ENCODE results near the gene VPS18.

VPS18 gene

DNA sequence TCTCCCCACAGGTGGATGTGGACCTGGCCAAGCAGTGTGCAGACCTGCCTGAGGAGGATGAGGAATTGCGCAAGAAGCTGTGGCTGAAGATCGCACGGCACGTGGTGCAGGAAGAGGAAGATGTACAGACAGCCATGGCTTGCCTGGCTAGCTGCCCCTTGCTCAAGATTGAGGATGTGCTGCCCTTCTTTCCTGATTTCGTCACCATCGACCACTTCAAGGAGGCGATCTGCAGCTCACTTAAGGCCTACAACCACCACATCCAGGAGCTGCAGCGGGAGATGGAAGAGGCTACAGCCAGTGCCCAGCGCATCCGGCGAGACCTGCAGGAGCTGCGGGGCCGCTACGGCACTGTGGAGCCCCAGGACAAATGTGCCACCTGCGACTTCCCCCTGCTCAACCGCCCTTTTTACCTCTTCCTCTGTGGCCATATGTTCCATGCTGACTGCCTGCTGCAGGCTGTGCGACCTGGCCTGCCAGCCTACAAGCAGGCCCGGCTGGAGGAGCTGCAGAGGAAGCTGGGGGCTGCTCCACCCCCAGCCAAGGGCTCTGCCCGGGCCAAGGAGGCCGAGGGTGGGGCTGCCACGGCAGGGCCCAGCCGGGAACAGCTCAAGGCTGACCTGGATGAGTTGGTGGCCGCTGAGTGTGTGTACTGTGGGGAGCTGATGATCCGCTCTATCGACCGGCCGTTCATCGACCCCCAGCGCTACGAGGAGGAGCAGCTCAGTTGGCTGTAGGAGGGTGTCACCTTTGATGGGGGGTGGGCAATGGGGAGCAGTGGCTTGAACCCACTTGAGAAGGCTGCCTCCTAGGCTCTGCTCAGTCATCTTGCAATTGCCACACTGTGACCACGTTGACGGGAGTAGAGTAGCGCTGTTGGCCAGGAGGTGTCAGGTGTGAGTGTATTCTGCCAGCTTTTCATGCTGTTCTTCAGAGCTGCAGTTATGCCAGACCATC, 8.6 kb downstream of the VPS18 start:
- ATAC-seq (ENCODE audit: low read depth), result no peak
- Histone ChIP-seq H3K4me3 (ENCODE audit: severe bottlenecking) (no peak overlapping the region), H3K4me1 (ENCODE audit: insufficient read depth, poor library complexity, severe bottlenecking) (peaks cover 14% of the 10 kb centered on the region), H3K9me3 (ENCODE audit: severe bottlenecking) (no peaks in the 10 kb centered on the region), H3K36me3 (ENCODE audit: low read depth) (peaks cover 28% of the 10 kb centered on the region), H3K27me3 (ENCODE audit: insufficient read depth, poor library complexity, severe bottlenecking) (no peaks in the 10 kb centered on the region), H3K27ac (ENCODE audit: poor library complexity, severe bottlenecking) (peak overlapping the region; percentile 5)
- no peak for TF ChIP-seq CTCF (IDR thresholded peaks at IDR 0.05; ENCODE audit: poor library complexity, severe bottlenecking)
- DNase-seq (ENCODE audit: low spot score), result peak; percentile 73

GRCh38 chr15:40904552-40905201, 10.4 kb downstream of the VPS18 start:
- no peak for TF ChIP-seq CTCF (IDR thresholded peaks at IDR 0.05; ENCODE audit: poor library complexity, severe bottlenecking)
- Histone ChIP-seq H3K4me1 (ENCODE audit: insufficient read depth, poor library complexity, severe bottlenecking) (peaks cover 14% of the 10 kb centered on the region), H3K27me3 (ENCODE audit: insufficient read depth, poor library complexity, severe bottlenecking) (no peaks in the 10 kb centered on the region), H3K27ac (ENCODE audit: poor library complexity, severe bottlenecking) (peak overlapping the region; percentile 86), H3K36me3 (ENCODE audit: low read depth) (peaks cover 28% of the 10 kb centered on the region), H3K4me3 (ENCODE audit: severe bottlenecking) (no peak overlapping the region), H3K9me3 (ENCODE audit: severe bottlenecking) (no peaks in the 10 kb centered on the region)
- ATAC-seq (ENCODE audit: low read depth), result no peak
- DNase-seq (ENCODE audit: low spot score), result no peak

DNA sequence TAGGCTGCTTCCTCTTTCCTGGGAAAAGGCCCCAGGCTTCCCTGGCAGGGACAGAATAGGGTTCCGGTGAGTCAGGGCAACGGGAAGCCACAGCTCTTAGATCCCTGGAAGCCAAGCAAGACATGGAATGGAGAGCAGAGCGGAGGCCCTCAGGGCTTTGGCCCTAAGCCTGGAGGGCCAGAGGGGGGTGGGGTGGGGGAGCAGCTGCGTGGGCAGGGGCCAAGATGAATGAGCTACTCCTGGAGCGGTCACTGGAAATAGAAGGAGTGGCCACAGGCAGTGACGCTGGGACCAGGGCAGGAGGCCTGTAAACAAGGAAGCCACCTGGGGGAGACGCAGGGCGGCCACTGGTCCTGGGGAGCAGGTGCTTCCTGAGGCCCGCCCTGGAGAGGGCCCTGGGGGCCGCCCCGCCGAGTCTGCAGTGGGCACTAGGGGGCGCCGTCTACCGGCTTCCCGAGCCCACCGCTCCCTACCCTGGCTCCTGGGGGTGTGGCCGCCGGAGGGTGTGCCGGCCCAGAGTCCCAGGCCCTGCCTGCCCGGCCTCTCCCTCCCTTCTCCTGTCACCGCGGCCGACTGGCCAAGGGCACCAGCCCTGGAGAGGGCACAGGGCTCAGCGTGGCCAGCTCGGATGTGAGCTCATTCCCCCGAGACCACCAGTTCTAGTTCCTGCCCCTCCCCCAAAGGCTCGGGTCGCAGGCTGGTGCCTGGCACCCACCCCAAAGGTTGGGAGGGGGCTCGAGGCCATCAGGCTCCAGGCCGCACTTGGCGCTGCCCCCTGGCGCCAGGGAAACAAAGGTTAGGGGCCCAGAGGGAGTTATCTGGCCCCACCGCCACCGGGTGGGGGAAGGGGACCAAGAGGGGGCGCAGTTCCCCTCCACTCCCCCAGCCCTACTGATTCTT, 12.1 kb downstream of the VPS18 start:
- peak; percentile 97 for TF ChIP-seq CTCF (IDR thresholded peaks at IDR 0.05; ENCODE audit: poor library complexity, severe bottlenecking)
- Histone ChIP-seq H3K4me3 (ENCODE audit: severe bottlenecking) (peak overlapping the region; percentile 5), H3K4me1 (ENCODE audit: insufficient read depth, poor library complexity, severe bottlenecking) (peaks cover 14% of the 10 kb centered on the region), H3K27me3 (ENCODE audit: insufficient read depth, poor library complexity, severe bottlenecking) (no peaks in the 10 kb centered on the region), H3K9me3 (ENCODE audit: severe bottlenecking) (no peaks in the 10 kb centered on the region), H3K27ac (ENCODE audit: poor library complexity, severe bottlenecking) (peak overlapping the region; percentile 86), H3K36me3 (ENCODE audit: low read depth) (peaks cover 17% of the 10 kb centered on the region)
- ATAC-seq (ENCODE audit: low read depth) (peak; percentile 80), DNase-seq (ENCODE audit: low spot score) (peak; percentile 97)

DNA sequence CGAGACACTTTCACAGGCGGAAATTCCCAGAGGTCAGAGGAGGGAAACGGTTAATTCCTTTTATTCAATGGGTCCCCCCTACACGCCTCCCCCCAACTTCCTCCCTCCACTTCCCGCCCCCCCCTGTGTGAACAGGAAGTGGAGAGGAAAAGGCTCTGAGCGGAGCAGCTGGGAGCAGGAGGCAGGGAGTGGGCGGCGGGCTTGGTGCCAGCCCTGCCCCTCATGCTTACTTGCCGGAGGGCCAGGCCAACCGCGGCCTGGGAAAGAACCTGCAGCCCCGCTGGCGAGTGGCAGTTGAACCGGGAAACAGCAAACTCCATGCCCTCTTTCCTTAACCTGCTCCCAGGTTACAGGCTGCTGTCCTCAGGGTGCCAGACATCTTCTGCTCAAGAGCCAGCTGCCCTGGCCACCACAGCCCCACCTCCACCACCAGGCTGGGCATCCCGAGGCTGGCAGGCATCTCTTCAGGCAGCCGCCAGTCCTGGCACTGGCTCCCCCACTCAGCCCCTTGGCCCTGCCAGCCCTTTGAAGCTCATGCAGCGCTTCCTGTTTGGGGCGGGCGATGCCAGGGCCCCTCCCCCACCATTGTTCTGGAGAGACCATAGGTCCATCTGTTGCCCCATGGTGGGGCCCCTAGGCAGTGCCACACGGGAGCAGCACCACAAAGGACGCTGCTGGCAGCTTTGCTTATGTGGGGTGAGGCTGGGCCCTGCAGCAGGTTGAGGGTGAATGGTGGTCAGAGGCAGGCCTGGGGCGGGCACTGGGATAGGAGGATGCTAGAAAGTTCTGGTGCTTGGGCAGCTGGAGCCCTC, 12.9 kb downstream of the VPS18 start:
- peak overlapping the region; percentile 86 for H3K27ac ChIP-seq (ENCODE audit: poor library complexity, severe bottlenecking)
- ATAC-seq (ENCODE audit: low read depth) (no peak), DNase-seq (ENCODE audit: low spot score) (peak; percentile 76)
- H3K36me3 ChIP-seq (ENCODE audit: low read depth), result peaks cover 16% of the 10 kb centered on the region
- H3K4me1 ChIP-seq (ENCODE audit: insufficient read depth, poor library complexity, severe bottlenecking), result peaks cover 14% of the 10 kb centered on the region
- H3K9me3 ChIP-seq (ENCODE audit: severe bottlenecking), result no peaks in the 10 kb centered on the region
- no peak overlapping the region for H3K4me3 ChIP-seq (ENCODE audit: severe bottlenecking)
- TF ChIP-seq CTCF (IDR thresholded peaks at IDR 0.05; ENCODE audit: poor library complexity, severe bottlenecking), result no peak
- H3K27me3 ChIP-seq (ENCODE audit: insufficient read depth, poor library complexity, severe bottlenecking), result no peaks in the 10 kb centered on the region

Measured in RWPE2 (cell line).